ENCODE measurements around the gene ZNF341.

- TF ChIP-seq CTCF (IDR thresholded peaks at IDR 0.05): no peak
- TF ChIP-seq POLR2A (IDR thresholded peaks at IDR 0.05): no peak
Observed at GRCh38 chr20:33757458-33757857, 25.7 kb downstream of the ZNF341 start.
